Fibroblast of skin of right quadriceps (primary cell): ENCODE data around the gene IKBKG.
"Not testable (repeated sequence)": the region's sequence is repeated elsewhere in the genome, so short reads cannot be mapped to it uniquely, and the experiment has no call there.

Experiments used
- DNase-seq: peaks from one replicate; pipeline ENCODE4 v3.0.0-alpha.2; 2013

IKBKG gene

GRCh38 chrX:154526901-154527675, 20.3 kb upstream of the IKBKG start:
- peak; percentile 70 for DNase-seq

DNA sequence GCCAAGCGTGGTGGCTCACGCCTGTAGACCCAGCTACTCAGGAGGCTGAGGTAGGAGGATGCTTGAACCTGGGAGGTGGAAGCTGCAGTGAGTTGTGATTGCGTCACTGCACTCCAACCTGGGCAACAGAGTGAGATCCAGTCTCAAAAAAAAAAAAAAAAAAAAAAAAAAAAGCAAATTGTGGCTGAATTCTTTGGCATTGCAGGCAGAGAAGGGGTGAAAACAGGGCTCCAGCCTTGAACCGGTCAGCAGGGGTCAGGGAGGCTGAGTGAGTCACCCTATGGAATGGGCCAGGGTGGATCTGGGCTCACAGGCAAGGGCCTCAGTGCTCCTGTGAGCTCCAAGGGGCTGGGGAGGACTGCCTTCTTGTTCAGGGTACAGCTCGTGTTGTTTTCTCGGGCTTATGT, 18.2 kb upstream of the IKBKG start:
- no peak for DNase-seq

DNA sequence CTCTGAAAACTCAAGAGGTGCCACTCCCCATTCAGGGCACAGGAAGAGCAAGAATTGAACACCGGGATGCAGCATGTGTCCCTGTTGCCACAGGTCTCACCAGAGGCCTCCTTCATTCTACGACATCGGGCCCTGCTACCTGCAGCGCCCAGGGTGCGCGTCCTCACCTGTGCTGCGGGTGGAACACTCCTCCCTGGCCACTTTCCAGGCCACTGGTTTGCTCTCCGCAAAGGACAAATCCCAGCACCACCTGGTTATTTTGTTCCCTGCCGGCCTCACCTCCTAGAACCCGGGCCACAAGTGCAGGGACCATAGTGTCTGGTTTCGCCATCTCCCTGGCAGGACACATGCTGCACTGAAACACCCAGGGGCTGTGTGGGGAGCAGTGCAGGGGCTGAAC, 17.1 kb upstream of the IKBKG start:
- DNase-seq: no peak

GRCh38 chrX:154531626-154532025, 15.8 kb upstream of the IKBKG start:
- DNase-seq: peak; percentile 14

GRCh38 chrX:154532690-154533089, 14.7 kb upstream of the IKBKG start:
- DNase-seq: no peak

DNA sequence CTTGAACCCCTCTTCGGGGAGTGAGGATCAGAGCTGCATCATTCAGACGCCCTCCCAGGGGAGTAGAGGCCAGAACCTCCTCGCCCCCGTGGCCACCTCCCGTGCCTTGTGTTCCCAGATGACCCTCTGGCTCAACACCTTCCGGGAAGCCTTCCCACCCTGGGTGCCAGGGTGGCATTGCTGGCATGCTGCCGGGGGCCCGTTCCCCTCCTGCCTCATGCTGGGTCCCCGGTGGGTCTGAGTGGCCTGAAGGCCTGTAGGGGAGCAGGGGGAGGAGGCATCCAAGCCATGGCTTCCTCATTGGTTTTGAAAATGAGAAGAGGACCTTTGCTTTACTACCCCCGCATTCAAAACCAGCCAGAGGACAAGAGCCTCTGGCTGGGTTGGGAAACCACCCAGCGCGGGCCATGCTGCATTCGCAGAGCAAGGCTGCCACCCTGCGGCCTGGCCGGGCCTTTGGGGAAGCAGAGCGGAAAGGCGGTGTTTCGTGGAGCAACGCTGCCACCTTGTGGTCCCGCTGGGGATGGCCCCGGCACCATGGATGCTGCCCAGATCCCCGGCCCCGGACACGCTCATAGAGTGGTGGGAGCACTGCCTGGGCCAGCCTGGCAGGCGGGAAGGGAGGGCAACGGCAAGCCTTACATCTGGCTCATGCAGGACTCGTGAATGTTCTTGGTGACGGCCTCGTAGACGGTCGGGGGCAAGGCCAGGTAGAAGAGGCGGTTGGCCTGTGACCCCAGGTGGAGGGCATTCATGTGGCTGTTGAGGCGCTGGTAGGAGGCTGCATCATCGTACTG, 12.7 kb upstream of the IKBKG start:
- DNase-seq: peak; percentile 75

GRCh38 chrX:154535892-154536291, 11.5 kb upstream of the IKBKG start:
- DNase-seq: no peak

- no peak for DNase-seq
Measured at GRCh38 chrX:154539077-154539476, 8.3 kb upstream of the IKBKG start.

DNA sequence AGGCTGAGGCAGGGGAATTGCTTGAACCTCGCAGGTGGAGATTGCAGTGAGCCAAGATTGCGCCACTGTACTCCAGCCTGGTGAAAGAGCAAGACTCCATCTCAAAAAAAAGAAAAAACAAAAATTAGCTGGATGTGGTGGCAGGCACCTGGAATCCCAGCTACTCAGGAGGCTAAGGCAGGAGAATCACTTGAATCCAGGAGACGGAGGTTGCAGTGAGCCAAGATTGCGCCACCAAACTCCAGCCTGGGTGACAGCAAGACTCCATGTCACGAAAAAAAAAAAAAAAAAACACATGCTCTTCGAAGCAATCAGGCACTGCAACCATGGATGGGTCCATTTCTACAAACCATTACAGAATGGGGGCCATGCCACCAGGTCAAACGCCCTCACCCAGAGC, 7.1 kb upstream of the IKBKG start:
- not testable (repeated sequence) for DNase-seq

DNA sequence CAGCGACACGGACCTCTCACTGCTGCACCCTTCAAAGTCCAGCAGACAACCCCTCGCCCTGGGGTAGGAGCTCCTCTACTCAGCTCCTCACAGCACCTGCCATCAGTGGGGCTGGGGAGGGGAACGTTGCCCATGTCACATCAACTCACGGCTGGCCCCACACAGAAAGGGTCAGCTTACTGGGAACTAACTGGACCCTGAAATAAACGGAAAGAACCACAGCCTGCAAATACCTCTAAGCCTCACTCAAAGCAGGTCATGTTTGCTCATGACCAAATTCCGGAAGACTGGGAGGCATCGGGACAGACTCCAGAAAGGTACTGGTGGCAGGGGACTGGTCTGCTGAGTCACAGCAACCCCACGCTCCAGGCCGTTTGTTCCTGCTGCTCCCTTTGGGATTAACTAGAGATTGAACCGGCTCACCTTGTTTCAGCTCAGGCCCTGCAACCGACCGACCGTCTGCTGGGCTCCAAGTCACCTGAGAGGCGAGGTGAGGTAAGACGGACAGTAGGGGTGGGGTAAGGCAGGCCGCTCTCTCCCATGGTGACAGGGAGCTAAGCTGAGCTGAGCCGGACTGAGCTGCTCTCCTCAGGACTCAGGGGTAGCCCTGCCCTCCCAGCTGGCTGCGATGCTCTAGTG, 6.4 kb upstream of the IKBKG start:
- DNase-seq: no peak

DNA sequence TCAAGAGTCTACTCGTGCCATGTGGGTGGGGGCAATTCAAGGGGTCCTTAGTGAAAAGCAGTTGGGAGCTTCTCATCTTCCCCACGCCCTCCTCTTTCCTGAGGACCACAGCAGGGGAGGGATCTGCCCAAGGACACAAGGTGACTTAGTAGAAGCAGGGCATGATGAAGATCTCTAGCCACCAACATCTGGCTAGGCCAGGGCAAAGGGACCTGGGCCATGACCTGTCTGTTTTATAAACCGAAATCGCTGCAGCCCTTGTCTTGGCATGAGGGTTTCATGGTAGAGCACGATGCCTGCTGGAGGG, 5.9 kb upstream of the IKBKG start:
- DNase-seq: no peak

GRCh38 chrX:154541896-154542722, 5.3 kb upstream of the IKBKG start:
- peak; percentile 94 for DNase-seq

GRCh38 chrX:154542723-154543424, 4.5 kb upstream of the IKBKG start:
- DNase-seq: no peak

DNA sequence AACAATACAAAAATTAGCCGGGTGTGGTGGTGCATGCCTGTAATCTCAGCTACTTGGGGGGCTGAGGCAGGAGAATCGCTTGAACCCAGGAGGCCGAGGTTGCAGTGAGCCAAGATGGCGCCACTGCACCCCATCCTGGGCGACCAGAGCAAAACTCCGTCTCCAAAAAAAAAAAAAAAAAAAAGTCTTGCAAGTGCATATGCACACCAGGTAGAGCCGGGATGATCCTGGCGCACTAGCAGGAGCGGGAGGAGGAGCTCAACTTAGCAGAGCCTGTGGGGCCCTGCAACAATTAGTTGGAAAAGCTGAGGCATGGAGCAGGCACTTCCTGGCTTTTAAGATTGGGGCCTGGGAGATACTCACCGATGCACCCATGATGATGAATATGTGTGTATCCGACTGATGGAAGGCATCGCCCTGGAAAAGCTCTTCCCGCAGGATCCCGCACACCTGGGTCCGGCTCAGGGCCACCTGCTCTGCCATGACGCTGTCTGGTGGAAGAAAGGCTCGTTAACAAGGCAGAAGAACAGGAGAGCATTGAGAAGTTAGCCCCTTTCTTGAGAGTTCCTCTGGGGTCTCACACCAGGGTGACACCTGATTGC, 1.6 kb upstream of the IKBKG start:
- DNase-seq: no peak

GRCh38 chrX:154546354-154547244, 821 bp upstream of the IKBKG start, which contains the start of gene G6PD:
Gene G6PD (minus strand): TSS chrX:154546846. CDS start chrX:154546155, 691 bp downstream.
- DNase-seq: peak; percentile 66

GRCh38 chrX:154548028-154548316, 552 bp downstream of the IKBKG start:
- DNase-seq: peak; percentile 21

DNA sequence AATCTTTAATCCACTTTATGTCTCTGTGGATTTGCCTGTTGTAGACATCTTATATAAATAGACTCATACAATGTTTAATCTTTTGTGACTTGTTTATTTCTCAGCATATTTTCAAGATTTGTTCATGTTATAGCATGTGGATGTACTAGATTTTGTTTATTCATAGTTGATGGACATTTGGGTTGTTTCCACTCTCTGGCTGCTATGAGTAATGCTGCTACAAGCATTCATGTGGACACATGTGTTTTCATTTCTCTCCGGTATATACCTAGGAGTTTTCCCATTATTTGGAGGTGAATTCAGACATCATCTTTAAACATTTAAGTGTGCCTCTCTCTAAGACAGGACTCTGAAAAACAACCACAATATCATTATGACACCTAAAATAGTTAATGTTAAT, 2.3 kb downstream of the IKBKG start:
- DNase-seq: no peak

DNA sequence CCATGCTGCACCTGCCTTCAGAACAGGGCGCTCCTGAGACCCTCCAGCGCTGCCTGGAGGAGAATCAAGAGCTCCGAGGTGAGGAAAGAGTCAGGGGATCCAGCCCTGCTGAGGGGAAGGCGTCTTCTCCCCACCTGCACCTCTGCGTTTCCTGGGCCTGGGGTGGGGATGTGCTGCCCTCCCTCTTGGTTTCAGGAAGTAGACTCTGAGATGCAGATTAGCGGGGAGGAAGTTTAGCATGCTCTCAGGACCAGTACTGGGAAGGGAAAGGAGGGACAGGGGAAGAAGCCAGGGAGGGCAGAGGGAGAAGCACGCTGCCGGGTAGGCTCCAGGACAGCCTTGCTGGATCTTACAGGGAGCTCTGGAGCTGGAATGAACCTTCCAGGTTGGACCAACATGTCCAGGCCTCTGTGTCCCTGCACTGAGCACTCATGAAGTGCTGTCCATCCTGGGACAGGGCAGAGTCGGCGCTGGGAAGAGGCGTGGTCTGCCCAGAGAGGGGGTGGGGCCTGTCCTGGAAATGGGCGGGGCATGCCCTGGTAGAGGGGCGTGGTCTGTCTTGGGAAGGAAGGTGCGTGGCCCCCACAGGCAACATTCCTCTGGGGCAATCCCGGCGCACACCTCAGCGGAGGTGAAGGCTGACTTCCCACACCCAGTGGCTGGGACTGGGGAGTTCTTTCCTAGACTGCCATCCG, 4.8 kb downstream of the IKBKG start:
- DNase-seq: not testable (repeated sequence)

GRCh38 chrX:154558060-154558690, 10.8 kb downstream of the IKBKG start:
- DNase-seq: not testable (repeated sequence)

- DNase-seq: not testable (repeated sequence)
Measured at GRCh38 chrX:154558896-154559295, 11.5 kb downstream of the IKBKG start.
